HCT116 (cell line): ENCODE data around the gene IGSF21.

ENCODE experiments used
- CEBPB ChIP-seq: IDR thresholded peaks from 2 replicates; pipeline ENCODE4 v1.6.1; 2012; ENCODE audit warnings: low read depth
- CTCF ChIP-seq, 3 experiments: fragments of 200-600 bp in 1 of 3; sonication (generic) in 1 of 3; IDR thresholded peaks in 2 of 3; conservative IDR thresholded peaks in 1 of 3; 2 replicates each; pipeline ENCODE4 v1.5.1; 2012 to 2017; ENCODE audit warnings: low read depth in 2 of 3, low read length in 2 of 3, antibody characterized with exemption in 1 of 3, borderline replicate concordance in 1 of 3, control low read depth in 1 of 3, mild to moderate bottlenecking in 1 of 3, mixed read lengths in 1 of 3, mixed run types in 1 of 3, moderate library complexity in 1 of 3; ENCODE audit not compliant: insufficient read depth in 1 of 3
- POLR2A ChIP-seq: IDR thresholded peaks from 2 replicates; pipeline ENCODE4 v1.7.0; 2011; ENCODE audit warnings: borderline replicate concordance; ENCODE audit not compliant: insufficient read depth, insufficient read length; ENCODE audit errors: extremely low read depth
- POLR2AphosphoS5 ChIP-seq: IDR thresholded peaks from 2 replicates; pipeline ENCODE4 v1.6.1; 2011; ENCODE audit warnings: mild to moderate bottlenecking, low read depth, low read length, moderate library complexity
- SIN3A ChIP-seq: IDR thresholded peaks from 2 replicates; pipeline ENCODE4 v1.6.1; 2012; ENCODE audit warnings: low read depth
- ZNF274 ChIP-seq: fragments of 200-500 bp; sonication (Bioruptor generic); IDR thresholded peaks from 2 replicates; pipeline ENCODE4 v1.6.1; 2014; ENCODE audit warnings: mild to moderate bottlenecking, low read depth, low read length, inconsistent platforms

DNA sequence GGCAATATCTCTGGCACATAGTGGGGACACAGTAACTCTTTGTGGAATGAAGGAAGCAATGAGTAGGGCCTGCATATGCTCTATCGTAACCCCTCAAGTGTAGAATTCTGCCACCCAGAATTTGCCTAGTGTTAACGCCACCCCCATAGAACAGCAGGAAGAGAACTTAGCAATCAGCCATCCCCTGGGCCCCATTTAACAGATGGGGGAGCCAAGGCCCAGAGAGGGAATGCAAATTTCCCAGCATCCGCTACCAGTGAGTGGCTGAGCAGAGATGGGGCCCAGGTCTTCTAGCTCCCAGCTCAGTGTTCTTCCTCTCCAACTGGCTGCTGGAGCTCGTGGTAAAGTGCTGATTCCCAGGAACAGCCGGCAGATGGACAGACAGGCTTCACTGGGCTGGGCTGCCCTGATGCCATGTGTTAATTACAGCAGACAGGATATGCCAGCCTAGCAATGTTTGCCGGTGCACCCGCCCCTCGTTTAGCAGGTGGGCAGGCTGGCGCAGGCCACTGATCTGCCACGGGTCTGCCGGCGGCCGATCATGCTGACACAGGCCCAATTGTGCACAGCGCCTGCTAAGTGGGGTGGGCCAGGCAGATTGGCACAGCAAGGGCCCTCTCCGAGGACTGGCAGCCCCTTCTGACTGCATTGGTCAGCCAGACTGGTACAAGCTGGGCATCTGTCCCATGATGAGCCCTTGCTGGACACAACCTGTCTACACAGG lies 171.9 kb downstream of the IGSF21 start:
- TF ChIP-seq POLR2AphosphoS5 (no peak), CEBPB (no peak), POLR2A (no peak), CTCF (IDR thresholded peaks at IDR 0.05 in 2 of 3, conservative IDR thresholded peaks at IDR 0.05 in 1 of 3; ENCODE audit: borderline replicate concordance in 1 of 3, insufficient read depth in 1 of 3, low read depth in 2 of 3, low read length in 2 of 3) (no peak), SIN3A (no peak), ZNF274 (no peak)
